ENCODE results near the gene KDM4F.
"Not testable (repeated sequence)": the region's sequence is repeated elsewhere in the genome, so short reads cannot be mapped to it uniquely, and the experiment has no call there.

Gene KDM4F

DNA sequence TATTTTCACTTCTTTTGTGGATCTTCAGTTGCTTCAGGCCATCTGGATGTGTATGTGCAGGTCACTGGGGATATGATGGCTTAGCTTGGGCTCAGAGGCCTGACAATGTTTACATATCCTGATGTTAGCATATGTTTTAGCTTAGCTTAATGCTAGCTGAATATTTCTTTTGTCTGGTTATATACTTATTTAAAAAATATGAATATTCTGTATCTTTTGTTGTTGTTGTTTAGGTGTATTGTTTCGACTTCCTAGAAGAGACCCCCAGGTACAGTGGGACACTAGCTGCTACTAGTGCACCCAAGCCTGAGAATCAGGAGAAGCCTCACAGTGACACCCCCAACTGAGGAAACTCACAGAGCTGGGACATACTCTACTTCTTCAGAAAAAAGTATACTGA, 24.3 kb upstream of the KDM4F start, which contains the start of gene KDM4E:
Gene KDM4E, plus strand, starts transcription at position 301 of the 400 bp plus-strand sequence. CDS start 300 bp downstream, outside the sequence.
- Histone ChIP-seq H3K27me3 (no peaks in the 10 kb centered on the region), H3K27ac (no peak within 1 kb of the TSS), H3K9me3 (no peaks in the 10 kb centered on the region), H3K4me3 (ENCODE audit: low read depth in 1 of 2, low read length in 1 of 2) (no peak within 1 kb of the TSS), H3K36me3 (no peaks in the 10 kb centered on the region), H3K4me1 (ENCODE audit: control insufficient read depth in 1 of 2, insufficient read depth in 1 of 2, low read depth in 1 of 2, low read length in 1 of 2) (no peaks in the 10 kb centered on the region)
- TF ChIP-seq, protein P1, sequence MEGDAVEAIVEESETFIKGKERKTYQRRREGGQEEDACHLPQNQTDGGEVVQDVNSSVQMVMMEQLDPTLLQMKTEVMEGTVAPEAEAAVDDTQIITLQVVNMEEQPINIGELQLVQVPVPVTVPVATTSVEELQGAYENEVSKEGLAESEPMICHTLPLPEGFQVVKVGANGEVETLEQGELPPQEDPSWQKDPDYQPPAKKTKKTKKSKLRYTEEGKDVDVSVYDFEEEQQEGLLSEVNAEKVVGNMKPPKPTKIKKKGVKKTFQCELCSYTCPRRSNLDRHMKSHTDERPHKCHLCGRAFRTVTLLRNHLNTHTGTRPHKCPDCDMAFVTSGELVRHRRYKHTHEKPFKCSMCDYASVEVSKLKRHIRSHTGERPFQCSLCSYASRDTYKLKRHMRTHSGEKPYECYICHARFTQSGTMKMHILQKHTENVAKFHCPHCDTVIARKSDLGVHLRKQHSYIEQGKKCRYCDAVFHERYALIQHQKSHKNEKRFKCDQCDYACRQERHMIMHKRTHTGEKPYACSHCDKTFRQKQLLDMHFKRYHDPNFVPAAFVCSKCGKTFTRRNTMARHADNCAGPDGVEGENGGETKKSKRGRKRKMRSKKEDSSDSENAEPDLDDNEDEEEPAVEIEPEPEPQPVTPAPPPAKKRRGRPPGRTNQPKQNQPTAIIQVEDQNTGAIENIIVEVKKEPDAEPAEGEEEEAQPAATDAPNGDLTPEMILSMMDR (IDR thresholded peaks at IDR 0.05) = no peak

DNA sequence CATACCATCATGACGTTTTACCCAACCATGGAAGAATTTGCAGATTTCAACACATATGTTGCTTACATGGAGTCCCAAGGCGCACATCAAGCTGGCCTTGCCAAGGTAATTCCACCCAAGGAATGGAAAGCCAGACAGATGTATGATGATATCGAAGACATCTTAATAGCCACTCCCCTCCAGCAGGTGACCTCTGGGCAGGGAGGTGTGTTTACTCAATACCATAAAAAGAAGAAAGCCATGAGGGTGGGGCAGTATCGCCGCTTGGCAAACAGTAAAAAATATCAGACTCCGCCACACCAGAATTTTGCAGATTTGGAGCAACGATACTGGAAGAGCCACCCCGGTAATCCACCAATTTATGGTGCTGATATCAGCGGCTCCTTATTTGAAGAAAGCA, 23.6 kb upstream of the KDM4F start:
- not testable (repeated sequence) for H3K27me3 ChIP-seq; H3K4me1 ChIP-seq (ENCODE audit: control insufficient read depth in 1 of 2, insufficient read depth in 1 of 2, low read depth in 1 of 2, low read length in 1 of 2); H3K36me3 ChIP-seq; H3K27ac ChIP-seq; H3K9me3 ChIP-seq; H3K4me3 ChIP-seq (ENCODE audit: low read depth in 1 of 2, low read length in 1 of 2)

DNA sequence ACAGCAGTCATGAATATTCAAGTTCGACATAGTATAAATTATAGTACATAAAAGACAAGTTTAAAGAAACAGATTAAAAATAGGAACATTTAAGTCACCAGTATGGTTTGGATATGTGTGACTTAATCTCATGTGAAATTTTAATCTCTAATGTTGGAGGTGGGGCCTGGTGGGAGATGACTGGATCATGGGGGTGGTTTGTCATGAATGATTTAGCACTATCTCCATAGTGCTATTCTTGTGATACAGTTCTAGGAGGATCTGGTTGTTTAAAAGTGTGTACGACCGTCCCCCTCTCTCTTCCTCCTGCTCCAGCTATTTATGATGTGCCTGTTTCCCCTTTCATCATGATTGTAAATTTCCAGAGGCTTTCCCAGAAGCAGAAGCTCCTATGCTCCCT, 20.9 kb upstream of the KDM4F start:
- no peaks in the 10 kb centered on the region for H3K9me3 ChIP-seq
- no peaks in the 10 kb centered on the region for H3K4me1 ChIP-seq (ENCODE audit: control insufficient read depth in 1 of 2, insufficient read depth in 1 of 2, low read depth in 1 of 2, low read length in 1 of 2)
- H3K36me3 ChIP-seq = no peaks in the 10 kb centered on the region
- no peaks in the 10 kb centered on the region for H3K27me3 ChIP-seq
- H3K27ac ChIP-seq = no peak overlapping the region
- TF ChIP-seq, protein P1 (IDR thresholded peaks at IDR 0.05) = no peak
- no peak overlapping the region for H3K4me3 ChIP-seq (ENCODE audit: low read depth in 1 of 2, low read length in 1 of 2)

DNA sequence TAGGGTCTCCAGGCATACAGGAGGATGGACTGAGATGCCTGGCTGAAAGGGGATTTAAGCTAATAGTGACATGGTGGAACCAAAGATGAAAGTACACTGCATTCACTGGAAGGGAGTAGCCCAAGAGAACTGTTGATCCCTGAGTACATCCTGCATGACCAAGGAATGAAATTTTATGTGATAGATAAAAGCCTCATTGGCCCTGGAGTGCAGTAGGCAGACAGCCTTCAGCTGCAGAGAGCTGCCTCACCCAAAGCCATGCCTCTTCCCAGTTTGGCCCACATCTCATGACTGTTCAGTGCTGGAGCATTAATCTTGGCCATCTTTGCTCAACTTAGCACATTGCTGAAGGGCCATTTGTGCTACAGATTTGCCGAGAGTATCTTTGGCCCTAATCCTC, 16.2 kb upstream of the KDM4F start:
- no peak overlapping the region for H3K27ac ChIP-seq
- H3K9me3 ChIP-seq = no peaks in the 10 kb centered on the region
- TF ChIP-seq, protein P1 (IDR thresholded peaks at IDR 0.05) = no peak
- H3K4me3 ChIP-seq (ENCODE audit: low read depth in 1 of 2, low read length in 1 of 2) = no peak overlapping the region
- no peaks in the 10 kb centered on the region for H3K4me1 ChIP-seq (ENCODE audit: control insufficient read depth in 1 of 2, insufficient read depth in 1 of 2, low read depth in 1 of 2, low read length in 1 of 2)
- H3K36me3 ChIP-seq = no peaks in the 10 kb centered on the region
- H3K27me3 ChIP-seq = peaks cover 37% of the 10 kb centered on the region

DNA sequence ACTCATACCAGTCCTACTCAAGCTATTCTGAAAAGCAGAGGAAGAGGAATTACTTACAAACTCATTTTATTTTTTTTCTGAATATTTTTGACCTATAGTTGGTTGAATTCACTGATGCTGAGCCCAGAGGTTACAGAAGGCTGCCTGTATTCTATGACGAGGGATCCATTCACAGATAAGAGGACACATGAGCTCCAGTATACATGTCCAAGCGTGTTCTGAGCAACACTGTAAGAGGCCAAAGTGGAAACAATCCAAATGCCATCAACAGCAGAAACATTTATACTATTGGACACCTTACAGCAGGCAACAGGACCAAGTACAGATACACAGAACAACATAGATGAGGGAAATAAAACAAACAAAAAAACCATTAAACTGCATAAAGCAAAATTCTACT, 13.9 kb upstream of the KDM4F start:
- no peaks in the 10 kb centered on the region for H3K4me1 ChIP-seq (ENCODE audit: control insufficient read depth in 1 of 2, insufficient read depth in 1 of 2, low read depth in 1 of 2, low read length in 1 of 2)
- H3K36me3 ChIP-seq = no peaks in the 10 kb centered on the region
- H3K27ac ChIP-seq = no peak overlapping the region
- TF ChIP-seq, protein P1 (IDR thresholded peaks at IDR 0.05) = no peak
- H3K4me3 ChIP-seq (ENCODE audit: low read depth in 1 of 2, low read length in 1 of 2) = no peak overlapping the region
- peaks cover 47% of the 10 kb centered on the region for H3K27me3 ChIP-seq
- H3K9me3 ChIP-seq = no peaks in the 10 kb centered on the region

DNA sequence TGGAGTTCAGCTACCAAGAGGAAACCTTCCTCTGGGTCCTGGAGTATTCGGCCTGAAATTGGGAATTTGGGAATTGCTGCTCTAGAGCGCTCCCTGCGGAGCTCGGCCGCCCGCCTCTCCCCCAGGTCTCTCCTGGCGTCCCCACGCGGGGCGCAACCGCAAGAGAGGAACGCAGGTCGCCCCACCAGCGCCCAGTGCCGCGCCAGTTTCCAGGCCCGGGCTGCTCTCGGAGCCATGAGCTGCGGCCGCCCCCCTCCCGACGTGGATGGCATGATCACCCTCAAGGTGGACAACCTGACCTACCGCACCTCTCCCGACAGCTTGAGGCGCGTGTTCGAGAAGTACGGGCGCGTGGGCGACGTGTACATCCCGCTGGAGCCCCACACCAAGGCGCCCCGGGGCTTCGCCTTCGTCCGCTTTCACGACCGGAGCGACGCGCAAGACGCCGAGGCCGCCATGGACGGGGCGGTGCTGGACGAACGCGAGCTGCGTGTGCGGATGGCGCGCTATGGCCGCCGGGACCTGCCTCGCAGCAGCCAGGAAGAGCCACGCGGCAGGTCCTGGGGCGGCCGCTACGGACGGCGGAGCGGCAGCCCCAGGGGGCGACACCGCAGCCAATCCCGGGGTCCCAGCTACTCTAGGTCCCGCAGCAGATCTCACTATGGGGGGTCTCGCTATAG, 11.7 kb upstream of the KDM4F start:
- H3K4me3 ChIP-seq (ENCODE audit: low read depth in 1 of 2, low read length in 1 of 2); H3K36me3 ChIP-seq; H3K4me1 ChIP-seq (ENCODE audit: control insufficient read depth in 1 of 2, insufficient read depth in 1 of 2, low read depth in 1 of 2, low read length in 1 of 2); H3K9me3 ChIP-seq; H3K27ac ChIP-seq: not testable (repeated sequence)
- H3K27me3 ChIP-seq = peaks cover 51% of the 10 kb centered on the region
